NCI-H774 (cell line): ENCODE data around the gene ETV4.

Experiments
- DNase-seq: peaks from one replicate; lab custom pipeline; 2025; lab: John Stamatoyannopoulos, UW

The ETV4 gene

GRCh38 chr17:43543771-43544575 lies 2.2 kb downstream of the ETV4 start:
- no peak for DNase-seq

GRCh38 chr17:43543300-43543699 lies 2.8 kb downstream of the ETV4 start:
- no peak for DNase-seq

GRCh38 chr17:43542859-43543258 lies 3.3 kb downstream of the ETV4 start:
- DNase-seq: no peak

GRCh38 chr17:43540821-43541674 lies 5.1 kb downstream of the ETV4 start:
- DNase-seq: no peak

- no peak for DNase-seq
These were observed 9.7 kb downstream of the ETV4 start for GRCh38 chr17:43536236-43536992.

- DNase-seq: no peak
These were observed 11.2 kb downstream of the ETV4 start for GRCh38 chr17:43534909-43535308.

- no peak for DNase-seq
These were observed 12.4 kb downstream of the ETV4 start for GRCh38 chr17:43533699-43534098.

- DNase-seq: no peak
These were observed 13.6 kb downstream of the ETV4 start for GRCh38 chr17:43532581-43532980.

GRCh38 chr17:43531955-43532354 lies 14.2 kb downstream of the ETV4 start:
- DNase-seq: no peak

- no peak for DNase-seq
These were observed 15.1 kb downstream of the ETV4 start for GRCh38 chr17:43531082-43531378.

- peak; percentile 38 for DNase-seq
These were observed 15.7 kb downstream of the ETV4 start for GRCh38 chr17:43530288-43531081.

- DNase-seq: no peak
These were observed 16.2 kb downstream of the ETV4 start for GRCh38 chr17:43529947-43530287.

GRCh38 chr17:43528988-43529814 lies 16.9 kb downstream of the ETV4 start:
- DNase-seq: no peak

- no peak for DNase-seq
These were observed 17.7 kb downstream of the ETV4 start for GRCh38 chr17:43528319-43528987.

GRCh38 chr17:43526886-43527648 lies 19.1 kb downstream of the ETV4 start:
- DNase-seq: no peak

- no peak for DNase-seq
These were observed 21.1 kb downstream of the ETV4 start for GRCh38 chr17:43524945-43525575.

- no peak for DNase-seq
These were observed 24.8 kb downstream of the ETV4 start for GRCh38 chr17:43521389-43521788.

GRCh38 chr17:43517615-43518386 lies 28.3 kb downstream of the ETV4 start:
- DNase-seq: no peak
